Neuronal stem cell (in vitro differentiated cells): ENCODE data around the gene USP15.
"Not testable (repeated sequence)": the region's sequence is repeated elsewhere in the genome, so short reads cannot be mapped to it uniquely, and the experiment has no call there.

Experiments
- DNase-seq: peaks from one replicate; pipeline ENCODE4 v3.0.0-alpha.2; 2013; ENCODE audit warnings: low spot score
- H2AFZ ChIP-seq: one replicate; pipeline ENCODE4 v1.6.1; 2013; ENCODE audit warnings: mild to moderate bottlenecking, low read length, inconsistent platforms
- H2AK5ac ChIP-seq: 2 replicates; pipeline ENCODE4 v1.6.1; 2013; ENCODE audit warnings: low read depth, mild to moderate bottlenecking, inconsistent platforms, low read length, moderate library complexity, mixed read lengths
- H2BK120ac ChIP-seq: 2 replicates; pipeline ENCODE4 v1.6.1; 2013; ENCODE audit warnings: low read depth, mild to moderate bottlenecking, inconsistent platforms, low read length, moderate library complexity, mixed read lengths
- H2BK12ac ChIP-seq: one replicate; pipeline ENCODE4 v1.6.1; 2013; ENCODE audit warnings: low read length, inconsistent platforms
- H2BK15ac ChIP-seq: 2 replicates; pipeline ENCODE4 v1.6.1; 2013; ENCODE audit warnings: mild to moderate bottlenecking, low read length, inconsistent platforms, mixed read lengths
- H2BK5ac ChIP-seq: one replicate; pipeline ENCODE4 v1.6.1; 2013; ENCODE audit warnings: inconsistent platforms, mild to moderate bottlenecking, low read length, moderate library complexity
- H3K14ac ChIP-seq: one replicate; pipeline ENCODE4 v1.6.1; 2013; ENCODE audit warnings: low read length, inconsistent platforms
- H3K18ac ChIP-seq: 2 replicates; pipeline ENCODE4 v1.6.1; 2013; ENCODE audit warnings: low read length, inconsistent platforms
- H3K23ac ChIP-seq: 2 replicates; pipeline ENCODE4 v1.6.1; 2013; ENCODE audit warnings: low read depth, mild to moderate bottlenecking, mixed read lengths, low read length, inconsistent platforms; ENCODE audit not compliant: poor library complexity
- H3K27ac ChIP-seq: replicated peaks from 3 replicates; pipeline ENCODE4 v1.5.1; 2013; ENCODE audit warnings: low read length, inconsistent platforms
- H3K27me3 ChIP-seq, 3 experiments: 2 replicates each; pipeline ENCODE4 v1.6.1; 2013; ENCODE audit warnings: low read length in 3 of 3, mild to moderate bottlenecking in 2 of 3, inconsistent platforms in 1 of 3, low read depth in 1 of 3, mixed read lengths in 1 of 3, moderate library complexity in 1 of 3; ENCODE audit not compliant: control insufficient read depth in 3 of 3, insufficient read depth in 3 of 3
- H3K36me3 ChIP-seq, 2 donors: replicated peaks in 1 of 2; 2 replicates each; pipeline ENCODE4 v1.6.1; 2013; ENCODE audit warnings: low read length in 2 of 2; ENCODE audit not compliant: control insufficient read depth in 2 of 2, insufficient read depth in 2 of 2
- H3K4ac ChIP-seq: 2 replicates; pipeline ENCODE4 v1.6.1; 2013; ENCODE audit warnings: inconsistent platforms, mild to moderate bottlenecking, low read length, moderate library complexity
- H3K4me1 ChIP-seq, 2 donors: 1 replicate in 1 of 2; 2 replicates in 1 of 2; pipeline ENCODE4 v1.6.1; 2013; ENCODE audit warnings: low read length in 2 of 2, low read depth in 1 of 2; ENCODE audit not compliant: control insufficient read depth in 2 of 2, insufficient read depth in 1 of 2
- H3K4me2 ChIP-seq: one replicate; pipeline ENCODE4 v1.6.1; 2013; ENCODE audit warnings: mild to moderate bottlenecking, low read length, inconsistent platforms; ENCODE audit not compliant: insufficient read depth, poor library complexity, severe bottlenecking
- H3K4me3 ChIP-seq, 2 donors: 2 replicates each; pipeline ENCODE4 v1.5.1; 2013; ENCODE audit warnings: low read length in 2 of 2, mild to moderate bottlenecking in 2 of 2, inconsistent platforms in 1 of 2, moderate library complexity in 1 of 2
- H3K79me1 ChIP-seq: one replicate; pipeline ENCODE4 v1.6.1; 2013; ENCODE audit warnings: low read depth, mild to moderate bottlenecking, inconsistent platforms, low read length, moderate library complexity
- H3K9ac ChIP-seq: one replicate; pipeline ENCODE4 v1.6.1; 2013; ENCODE audit warnings: mild to moderate bottlenecking, low read depth, low read length, inconsistent platforms; ENCODE audit not compliant: poor library complexity
- H3K9me3 ChIP-seq, 2 donors: replicated peaks in 1 of 2; 2 replicates each; pipeline versions ENCODE3 to v1.6.1; 2013; ENCODE audit warnings: low read length in 2 of 2, mild to moderate bottlenecking in 2 of 2, inconsistent platforms in 1 of 2, low read depth in 1 of 2, mixed read lengths in 1 of 2, moderate library complexity in 1 of 2; ENCODE audit not compliant: control insufficient read depth in 2 of 2, insufficient read depth in 1 of 2
- H4K8ac ChIP-seq: one replicate; pipeline ENCODE4 v1.6.1; 2013; ENCODE audit warnings: low read depth, mild to moderate bottlenecking, inconsistent platforms, low read length, moderate library complexity
- H4K91ac ChIP-seq: one replicate; pipeline ENCODE4 v1.6.1; 2013; ENCODE audit warnings: low read length, low read depth, mild to moderate bottlenecking, inconsistent platforms; ENCODE audit not compliant: poor library complexity
- WGBS, 2 donors: extraction: QIAGEN DNeasy Blood & Tissue Kit; methylation state at CpG; one replicate each; pipeline ENCODE4 v1.1.7; 2013; ENCODE audit warnings: missing lambda C conversion rate in 2 of 2, mixed read lengths in 1 of 2; ENCODE audit not compliant: insufficient read length in 2 of 2, insufficient replicate concordance in 1 of 2; ENCODE audit errors: extremely low coverage in 2 of 2; 5-methylcytosine and 5-hydroxymethylcytosine counted together

Gene USP15

GRCh38 chr12:62337643-62338042, 77.4 kb downstream of the USP15 start:
- H3K27me3 ChIP-seq, H4K91ac ChIP-seq, H3K18ac ChIP-seq, H2BK15ac ChIP-seq, H3K14ac ChIP-seq, H4K8ac ChIP-seq, H2AK5ac ChIP-seq, H3K4me3 ChIP-seq, H2AFZ ChIP-seq, H3K23ac ChIP-seq, H3K79me1 ChIP-seq, H2BK12ac ChIP-seq, H3K36me3 ChIP-seq, H3K4me1 ChIP-seq, H3K27ac ChIP-seq, H2BK120ac ChIP-seq, H3K9ac ChIP-seq, H3K9me3 ChIP-seq, H3K4me2 ChIP-seq, H3K4ac ChIP-seq, DNase-seq, H2BK5ac ChIP-seq: not testable (repeated sequence)

DNA sequence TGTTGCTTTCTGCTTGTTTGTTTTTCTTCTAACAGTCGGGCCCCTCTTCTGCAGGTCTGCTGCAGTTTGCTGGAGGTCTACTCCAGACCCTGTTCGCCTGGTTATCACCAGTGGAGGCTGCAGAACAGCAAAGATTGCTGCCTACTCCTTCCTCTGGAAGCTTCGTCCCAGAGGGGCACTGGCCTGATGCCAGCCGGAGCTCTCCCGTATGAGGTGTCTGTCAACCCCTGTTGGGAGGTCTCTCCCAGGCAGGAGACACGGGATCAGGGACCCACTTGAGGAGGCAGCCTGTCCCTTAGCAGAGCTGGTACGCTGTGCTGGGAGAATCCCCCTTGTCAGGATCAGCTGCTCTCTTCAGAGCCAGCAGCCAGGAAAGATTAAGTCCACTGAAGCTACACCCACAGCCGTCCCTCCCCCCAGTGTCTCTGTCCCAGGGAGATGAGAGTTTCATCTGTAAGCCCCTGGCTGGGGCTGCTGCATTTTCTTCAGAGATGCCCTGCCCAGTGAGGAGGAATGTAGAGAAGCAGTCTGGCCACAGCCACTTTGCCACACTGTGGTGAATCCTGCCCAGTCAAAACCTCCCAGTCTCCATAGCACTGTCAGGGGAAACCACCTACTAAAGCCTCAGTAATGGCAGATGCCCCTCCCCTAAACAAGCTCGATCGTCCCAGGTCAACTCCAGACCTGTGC, 82.6 kb downstream of the USP15 start:
- no CpG with 5 or more reads among the region's 10 CpGs for WGBS, 2 donors
- H3K4me3 ChIP-seq, H3K4me1 ChIP-seq, H3K23ac ChIP-seq, H2AK5ac ChIP-seq, H2BK12ac ChIP-seq, H3K14ac ChIP-seq, H2BK5ac ChIP-seq, H3K79me1 ChIP-seq, H3K4me2 ChIP-seq, H2BK120ac ChIP-seq, H4K8ac ChIP-seq, DNase-seq, H2BK15ac ChIP-seq, H3K4ac ChIP-seq, H3K27ac ChIP-seq, H3K9me3 ChIP-seq, H3K36me3 ChIP-seq, H3K9ac ChIP-seq, H4K91ac ChIP-seq, H3K18ac ChIP-seq, H2AFZ ChIP-seq, H3K27me3 ChIP-seq: not testable (repeated sequence)

- not testable (repeated sequence) for H4K8ac ChIP-seq, H3K27ac ChIP-seq, H2AK5ac ChIP-seq, H3K18ac ChIP-seq, H3K79me1 ChIP-seq, H3K4me2 ChIP-seq, H3K9me3 ChIP-seq, H3K27me3 ChIP-seq, H3K4me1 ChIP-seq, H2BK15ac ChIP-seq, H3K23ac ChIP-seq, H2BK12ac ChIP-seq, H3K9ac ChIP-seq, H2BK5ac ChIP-seq, H4K91ac ChIP-seq, H3K36me3 ChIP-seq, DNase-seq, H2BK120ac ChIP-seq, H2AFZ ChIP-seq, H3K4me3 ChIP-seq, H3K14ac ChIP-seq, H3K4ac ChIP-seq
- no CpG with 5 or more reads among the region's 9 CpGs for WGBS, 2 donors
Measured at GRCh38 chr12:62343304-62344120, 83.3 kb downstream of the USP15 start.

DNA sequence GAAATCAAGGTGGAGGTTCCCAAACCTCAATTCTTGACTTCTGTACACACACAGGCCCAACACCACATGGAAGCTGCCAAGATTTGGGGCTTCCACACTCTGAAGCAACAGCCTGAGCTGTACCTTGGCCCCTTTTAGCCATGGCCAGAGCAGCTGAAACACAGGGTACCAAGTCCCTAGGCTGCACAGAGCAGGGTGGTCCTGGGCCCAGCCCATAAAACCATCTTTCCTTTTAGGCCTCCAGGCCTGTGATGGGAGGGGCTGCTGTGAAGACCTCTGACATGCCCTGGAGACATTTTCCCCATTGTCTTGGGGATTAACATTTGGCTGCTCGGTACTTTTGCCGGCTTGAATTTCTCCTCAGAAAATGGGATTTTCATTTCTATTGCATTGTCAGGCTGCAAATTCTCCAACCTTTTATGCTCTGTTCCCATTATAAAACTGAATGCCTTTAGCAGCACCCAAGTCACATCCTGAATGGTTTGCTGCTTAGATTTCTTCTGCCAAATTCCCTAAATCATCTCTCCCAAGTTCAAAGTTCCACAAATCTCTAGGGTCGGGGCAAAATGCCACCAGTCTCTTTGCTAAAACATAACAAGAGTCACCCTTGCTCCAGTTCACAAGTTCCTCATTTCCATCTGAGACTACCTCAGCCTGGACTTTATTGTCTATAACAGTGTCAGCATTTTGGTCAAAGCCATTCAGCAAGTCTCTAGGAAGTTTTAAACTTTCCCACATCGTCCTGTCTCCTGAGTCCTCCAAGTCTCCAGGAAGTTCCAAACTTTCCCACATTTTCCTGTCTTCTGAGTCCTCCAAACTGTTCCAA, 84.7 kb downstream of the USP15 start:
- no CpG with 5 or more reads among the region's 4 CpGs for WGBS, 2 donors
- not testable (repeated sequence) for H3K27ac ChIP-seq, H3K9ac ChIP-seq, H2BK5ac ChIP-seq, H4K91ac ChIP-seq, H3K4ac ChIP-seq, DNase-seq, H3K27me3 ChIP-seq, H3K9me3 ChIP-seq, H4K8ac ChIP-seq, H3K4me2 ChIP-seq, H3K79me1 ChIP-seq, H3K23ac ChIP-seq, H2BK120ac ChIP-seq, H3K14ac ChIP-seq, H2BK15ac ChIP-seq, H2AFZ ChIP-seq, H2AK5ac ChIP-seq, H3K4me1 ChIP-seq, H2BK12ac ChIP-seq, H3K36me3 ChIP-seq, H3K4me3 ChIP-seq, H3K18ac ChIP-seq
